Activated CD4-positive, alpha-beta T cell treated with anti-CD3 and anti-CD28 coated beads, Interleukin-2, amount 10 ng/mL, durations not matched to agents 7 days and 5 days (primary cell): Measurements from ENCODE around the gene CRYM. TPM values are rescaled to one million over a fixed set of nuclear protein-coding genes. Genes with fewer than 3 reads are reported as not detected.
A peak's percentile ranks its signal among the peaks of the same experiment; 100 is the strongest.
"Not testable (repeated sequence)": the region's sequence is repeated elsewhere in the genome, so short reads cannot be mapped to it uniquely, and the experiment has no call there.

Experiments used
- CTCF ChIA-PET: fragments of 350-600 bp; sonication (Branson Sonifier 250); formaldehyde crosslinking; loops from one replicate; lab custom pipeline; 2021; ENCODE audit warnings: antibody characterized with exemption; lab: Charles Lee
- POLR2A ChIA-PET: fragments of 350-600 bp; sonication (Branson Sonifier 250); formaldehyde crosslinking; loops from one replicate; lab custom pipeline; 2021; ENCODE audit warnings: antibody characterized with exemption; lab: Charles Lee
- DNase-seq: peaks from one replicate; pipeline ENCODE4 v3.0.0-alpha.2; 2020
- H3K27ac Mint-ChIP-seq: one replicate; pipeline ENCODE4 v1.8.0; 2021; ENCODE audit warnings: mild to moderate bottlenecking, moderate library complexity, mixed read lengths
- H3K27me3 Mint-ChIP-seq: one replicate; pipeline ENCODE4 v1.8.0; 2021; ENCODE audit warnings: mixed read lengths
- H3K36me3 Mint-ChIP-seq: one replicate; pipeline ENCODE4 v1.8.0; 2021; ENCODE audit warnings: low read depth, mixed read lengths
- H3K4me1 Mint-ChIP-seq: one replicate; pipeline ENCODE4 v1.8.0; 2021; ENCODE audit warnings: mixed read lengths
- H3K4me3 Mint-ChIP-seq: one replicate; pipeline ENCODE4 v1.8.0; 2021; ENCODE audit warnings: mild to moderate bottlenecking, moderate library complexity, mixed read lengths
- H3K9me3 Mint-ChIP-seq: one replicate; pipeline ENCODE4 v1.8.0; 2021; ENCODE audit warnings: mixed read lengths
- total RNA-seq, 2 experiments: library from RNA; stranded (reverse); gene quantifications; one replicate each; pipeline ENCODE4 v1.2.3, GENCODE V29; 2021

Gene CRYM
- total RNA-seq, 2 experiments from 2014 or later: not detected

DNA sequence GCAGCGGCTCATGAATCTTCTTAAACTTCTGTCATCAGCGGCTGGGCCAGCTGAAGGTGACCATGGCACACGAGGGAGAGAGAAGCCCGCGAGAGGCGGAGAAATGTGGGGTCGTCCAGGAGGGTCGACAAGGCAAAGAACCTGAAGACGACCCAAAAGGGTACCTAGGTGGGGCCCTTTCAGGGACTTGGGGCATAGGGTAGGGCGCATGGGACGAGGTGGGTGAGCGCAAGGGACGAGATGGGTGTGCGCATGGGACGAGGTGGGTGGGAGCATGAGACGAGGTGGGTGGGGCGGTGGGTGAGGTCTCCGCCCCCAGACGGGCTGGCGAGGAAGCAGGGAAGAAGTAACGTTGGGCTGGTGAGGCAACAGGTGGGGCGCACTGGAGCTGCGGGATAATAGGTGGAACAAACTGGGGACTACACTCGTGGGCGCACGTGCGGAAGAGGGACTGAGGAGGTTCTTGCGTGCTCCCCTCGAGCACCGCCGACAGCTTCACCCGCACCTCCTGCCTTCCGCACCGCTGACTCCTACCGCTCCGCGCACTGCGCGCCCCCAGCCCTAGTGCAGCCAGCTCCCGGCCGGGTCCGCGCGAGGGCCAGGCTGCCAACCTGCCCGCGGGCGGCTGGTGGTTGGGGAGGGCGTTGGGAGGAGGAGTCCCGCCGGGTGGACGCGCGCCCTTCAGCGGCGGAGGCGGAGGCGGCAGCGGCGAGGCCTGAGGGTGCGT, 23.2 kb upstream of the CRYM start:
- ChIA-PET CTCF (interaction anchor here (0.7 to 1.4 kb wide), 5 partner anchors 24 to 1122 kb away, joined by 3 to 4 read pairs (median 3); no protein-coding TSS in a partner anchor), POLR2A (interaction anchor here (0.6 kb wide), 1 partner anchor 255 kb away, joined by 3 read pairs; no protein-coding TSS in a partner anchor)
- Mint-ChIP-seq H3K27ac (peak overlapping the region; percentile 65), H3K27me3 (peaks cover 47% of the 10 kb centered on the region), H3K4me1 (peaks cover 24% of the 10 kb centered on the region), H3K9me3 (no peaks in the 10 kb centered on the region), H3K4me3 (peak overlapping the region; percentile 86), H3K36me3 (no peaks in the 10 kb centered on the region)
- DNase-seq: peak; percentile 58

DNA sequence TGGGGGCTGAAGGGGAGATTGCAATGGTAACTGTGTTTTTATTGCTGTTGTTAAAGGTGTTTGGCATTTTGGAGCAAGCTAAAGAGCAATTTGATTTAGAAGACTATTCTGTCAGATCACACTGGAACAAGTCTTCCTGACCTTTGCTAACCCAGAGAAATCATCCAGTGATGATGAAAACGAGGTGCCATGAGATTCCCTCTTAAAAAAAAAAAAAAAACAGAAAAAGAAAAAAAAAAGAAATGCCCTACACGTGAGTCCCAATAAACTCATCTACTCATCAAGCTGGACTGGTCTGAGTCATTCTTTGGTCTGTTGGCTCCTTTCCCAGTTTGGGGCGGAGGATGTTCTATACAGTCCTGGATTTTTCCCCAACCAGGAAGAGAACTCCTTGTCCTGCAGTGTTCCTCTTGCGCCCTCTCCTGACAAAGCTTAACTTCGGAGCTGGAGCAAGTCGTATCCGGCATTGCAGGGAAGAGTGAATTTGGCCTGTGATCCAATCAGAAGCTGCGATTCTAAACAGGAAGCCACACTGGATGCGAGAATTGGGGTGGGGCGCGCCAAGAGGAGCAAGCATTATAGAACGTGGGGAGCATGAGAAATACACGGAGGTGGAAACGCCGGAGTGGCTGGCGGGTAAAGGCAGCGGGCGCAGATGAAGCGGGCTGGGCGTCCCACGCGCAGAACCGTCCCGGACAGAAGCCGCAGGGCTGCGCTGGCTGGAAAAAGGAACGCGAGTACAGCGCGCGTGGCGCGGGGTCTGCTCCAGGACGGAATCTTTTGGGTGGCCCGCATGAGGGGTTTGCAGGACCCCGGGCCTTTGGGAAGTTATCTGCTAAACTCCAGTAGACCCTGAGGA, 22.4 kb upstream of the CRYM start:
- DNase-seq: peak; percentile 70
- Mint-ChIP-seq H3K27ac (peak overlapping the region; percentile 66), H3K36me3 (no peaks in the 10 kb centered on the region), H3K27me3 (peaks cover 50% of the 10 kb centered on the region), H3K4me1 (peaks cover 24% of the 10 kb centered on the region), H3K4me3 (peak overlapping the region; percentile 86), H3K9me3 (no peaks in the 10 kb centered on the region)
- ChIA-PET CTCF (interaction anchor here (0.6 to 1.3 kb wide), 5 partner anchors 141 to 1123 kb away, joined by 3 to 4 read pairs (median 3); no protein-coding TSS in a partner anchor), POLR2A (interaction anchor here (0.6 kb wide), 1 partner anchor 256 kb away, joined by 3 read pairs; no protein-coding TSS in a partner anchor)

DNA sequence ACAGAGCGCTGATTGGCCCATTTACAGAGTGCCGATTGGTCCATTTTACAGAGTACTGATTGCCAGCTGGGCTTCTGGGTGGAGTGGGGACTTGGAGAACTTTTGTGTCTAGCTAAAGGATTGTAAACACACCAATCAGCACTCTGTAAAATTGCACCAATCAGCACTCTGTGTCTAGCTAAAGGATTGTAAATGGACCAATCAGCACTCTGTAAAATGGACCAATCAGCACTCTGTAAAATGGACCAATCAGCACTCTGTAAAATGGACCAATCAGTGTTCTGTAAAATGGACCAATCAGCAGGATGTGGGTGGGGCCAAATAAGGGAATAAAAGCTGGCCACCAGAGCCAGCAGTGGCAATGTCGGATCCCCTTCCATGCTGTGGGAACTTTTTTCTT, 11.7 kb upstream of the CRYM start:
- DNase-seq, H3K4me1 Mint-ChIP-seq, H3K9me3 Mint-ChIP-seq, CTCF ChIA-PET, H3K36me3 Mint-ChIP-seq, POLR2A ChIA-PET, H3K4me3 Mint-ChIP-seq, H3K27ac Mint-ChIP-seq: not testable (repeated sequence)
- H3K27me3 Mint-ChIP-seq: peaks cover 68% of the 10 kb centered on the region

DNA sequence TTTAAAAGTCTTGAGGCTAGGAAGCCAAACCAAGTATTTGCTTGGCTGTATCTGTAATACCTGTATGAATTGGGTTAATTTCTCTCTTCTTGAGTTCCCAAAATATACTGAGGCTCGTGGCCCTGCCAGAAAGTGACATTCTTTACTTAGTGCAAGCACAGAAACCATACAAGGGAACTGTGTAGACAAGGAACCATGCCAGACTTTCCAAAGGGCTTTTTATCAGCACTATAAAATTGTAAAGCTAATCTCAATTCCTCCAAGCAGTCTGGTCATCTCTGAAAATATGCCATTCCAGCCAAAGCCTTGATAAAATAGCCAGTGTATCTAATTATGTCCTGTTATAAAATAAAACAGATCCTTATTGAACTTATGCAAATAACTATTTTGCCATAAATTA, 7.2 kb upstream of the CRYM start:
- no peak overlapping the region for H3K27ac Mint-ChIP-seq
- DNase-seq: no peak
- H3K4me1 Mint-ChIP-seq: peaks cover 5% of the 10 kb centered on the region
- H3K9me3 Mint-ChIP-seq: peaks cover 2% of the 10 kb centered on the region
- H3K4me3 Mint-ChIP-seq: no peak overlapping the region
- no peaks in the 10 kb centered on the region for H3K36me3 Mint-ChIP-seq
- POLR2A ChIA-PET: no interaction called here
- CTCF ChIA-PET: no interaction called here
- H3K27me3 Mint-ChIP-seq: peaks cover 62% of the 10 kb centered on the region

DNA sequence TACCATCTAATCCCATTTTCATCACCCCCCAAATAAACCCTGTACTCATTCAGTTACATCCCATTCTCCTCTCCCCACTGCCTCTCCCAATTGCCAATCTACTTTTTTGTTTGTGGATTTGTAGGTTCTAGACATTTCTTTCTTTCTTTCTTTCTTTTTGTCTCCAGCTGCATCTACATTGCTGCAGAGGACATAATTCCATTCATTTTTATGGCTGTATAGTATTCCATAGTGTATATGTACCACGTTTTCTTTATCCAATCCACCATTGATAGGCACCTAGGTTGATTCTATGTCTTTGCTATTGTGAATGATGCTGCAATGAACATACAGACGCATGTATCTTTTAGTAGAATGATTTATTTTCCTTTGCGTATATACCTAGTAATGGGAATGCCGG, 6.3 kb upstream of the CRYM start:
- Mint-ChIP-seq H3K4me3 (peak overlapping the region; percentile 23), H3K9me3 (peaks cover 2% of the 10 kb centered on the region), H3K4me1 (peaks cover 5% of the 10 kb centered on the region), H3K27ac (no peak overlapping the region), H3K36me3 (no peaks in the 10 kb centered on the region), H3K27me3 (peaks cover 67% of the 10 kb centered on the region)
- no peak for DNase-seq
- ChIA-PET CTCF (interaction anchor here (0.6 kb wide), 1 partner anchor 30 kb away, joined by 3 read pairs; no protein-coding TSS in a partner anchor), POLR2A (no interaction called here)

DNA sequence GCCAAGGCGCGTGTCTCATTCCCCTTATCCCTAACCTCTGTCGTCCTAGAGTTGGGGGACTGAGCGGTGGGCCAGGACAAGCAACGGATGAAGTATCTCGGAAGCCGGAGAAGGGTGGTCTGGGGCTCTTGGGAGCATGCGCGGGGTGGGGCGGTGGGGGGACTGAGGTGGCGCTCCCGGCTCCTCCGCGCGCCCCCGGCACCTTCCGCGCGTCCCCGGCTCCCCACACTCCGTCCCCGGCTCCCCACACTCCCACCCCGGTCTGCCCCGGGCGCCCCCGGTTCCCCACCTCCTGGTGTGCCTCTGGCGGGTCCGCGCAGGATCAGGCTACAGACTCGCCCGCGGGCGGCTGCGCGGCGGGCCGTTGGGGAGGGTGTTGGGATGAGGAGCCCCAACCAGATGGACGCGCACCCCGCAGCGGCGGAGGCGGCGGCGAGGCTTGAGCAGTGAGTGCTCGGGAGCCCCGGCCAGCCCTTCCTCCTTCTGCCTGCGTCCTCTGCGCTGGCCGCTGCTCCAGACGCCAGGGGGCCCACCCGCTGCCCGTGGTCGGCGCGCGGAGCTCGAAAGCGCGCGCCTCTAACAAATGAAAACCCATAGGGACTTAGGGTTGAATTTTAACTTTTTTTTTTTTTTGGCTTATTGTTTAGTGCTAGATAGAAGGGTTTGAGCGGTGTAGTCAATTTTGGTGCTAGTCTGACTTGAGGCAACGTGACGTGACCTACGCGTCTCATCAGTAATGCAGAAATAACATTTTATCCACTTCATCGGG, 5.6 kb upstream of the CRYM start:
- Mint-ChIP-seq H3K9me3 (peaks cover 2% of the 10 kb centered on the region), H3K27ac (no peak overlapping the region), H3K4me3 (peak overlapping the region; percentile 4), H3K27me3 (peaks cover 72% of the 10 kb centered on the region), H3K4me1 (peaks cover 5% of the 10 kb centered on the region), H3K36me3 (no peaks in the 10 kb centered on the region)
- POLR2A ChIA-PET: no interaction called here
- DNase-seq: no peak
- CTCF ChIA-PET: interaction anchor here (0.6 kb wide), 2 partner anchors 14 to 30 kb away, joined by 3 read pairs; no protein-coding TSS in a partner anchor

DNA sequence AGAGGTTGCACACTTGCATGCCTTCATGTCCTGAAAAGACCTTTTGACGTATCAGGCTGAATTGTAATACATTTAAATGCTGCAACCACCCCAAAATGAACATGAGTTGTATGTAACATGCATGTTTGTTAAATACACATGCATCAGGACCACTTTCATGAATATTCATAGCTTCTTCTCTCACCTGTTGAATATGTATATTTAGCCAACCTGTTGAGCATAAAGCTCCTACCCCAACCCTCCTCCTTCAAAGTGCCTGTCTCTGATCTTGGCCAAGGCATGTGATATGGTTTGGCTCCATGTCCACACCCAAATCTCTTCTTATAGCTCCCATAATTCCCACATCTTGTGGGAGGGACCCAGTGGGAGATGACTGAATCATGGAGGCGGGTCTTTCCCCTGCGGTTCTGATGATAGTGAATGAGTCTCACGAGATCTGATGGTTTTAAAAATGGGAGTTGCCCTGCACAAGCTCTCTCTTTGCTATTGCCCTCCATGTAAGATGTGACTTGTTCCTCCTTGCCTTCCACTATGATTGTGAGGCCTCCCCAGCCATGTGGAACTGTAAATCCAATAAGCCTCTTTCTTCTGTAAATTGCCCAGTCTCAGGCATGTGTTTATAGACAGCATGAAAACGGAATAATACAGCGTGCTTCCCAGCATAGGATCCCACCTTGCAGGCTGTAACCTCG, 3.8 kb upstream of the CRYM start:
- no peak for DNase-seq
- peaks cover 2% of the 10 kb centered on the region for H3K9me3 Mint-ChIP-seq
- H3K4me3 Mint-ChIP-seq: no peak overlapping the region
- H3K36me3 Mint-ChIP-seq: no peaks in the 10 kb centered on the region
- H3K27me3 Mint-ChIP-seq: peaks cover 75% of the 10 kb centered on the region
- no peak overlapping the region for H3K27ac Mint-ChIP-seq
- POLR2A ChIA-PET: no interaction called here
- H3K4me1 Mint-ChIP-seq: peaks cover 8% of the 10 kb centered on the region
- CTCF ChIA-PET: no interaction called here

DNA sequence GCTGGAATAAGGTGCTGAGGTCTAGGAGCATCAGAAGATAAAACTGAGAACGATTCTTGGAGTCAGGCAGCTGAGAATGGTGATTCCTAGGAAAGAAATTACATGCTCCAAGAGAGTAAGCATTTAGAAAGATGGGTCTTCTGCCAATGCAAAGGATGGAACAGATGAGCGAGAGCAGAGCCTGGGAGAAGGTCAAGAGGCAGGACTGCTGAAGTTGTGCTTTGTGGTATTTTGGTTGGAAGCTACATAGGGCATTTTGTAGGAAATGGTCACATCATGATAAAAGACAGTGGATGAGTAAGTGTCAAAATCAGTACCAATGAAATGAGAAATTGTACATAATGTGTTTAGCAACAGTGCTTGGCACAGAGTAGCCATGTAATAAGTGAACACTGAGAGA, 1.4 kb upstream of the CRYM start:
- Mint-ChIP-seq H3K27me3 (peaks cover 74% of the 10 kb centered on the region), H3K36me3 (no peaks in the 10 kb centered on the region), H3K4me1 (peaks cover 8% of the 10 kb centered on the region), H3K4me3 (no peak overlapping the region), H3K9me3 (no peaks in the 10 kb centered on the region), H3K27ac (no peak overlapping the region)
- CTCF ChIA-PET: interaction anchor here (1.1 kb wide), 1 partner anchor 123 kb away, joined by 3 read pairs; no protein-coding TSS in a partner anchor
- no peak for DNase-seq
- POLR2A ChIA-PET: no interaction called here

DNA sequence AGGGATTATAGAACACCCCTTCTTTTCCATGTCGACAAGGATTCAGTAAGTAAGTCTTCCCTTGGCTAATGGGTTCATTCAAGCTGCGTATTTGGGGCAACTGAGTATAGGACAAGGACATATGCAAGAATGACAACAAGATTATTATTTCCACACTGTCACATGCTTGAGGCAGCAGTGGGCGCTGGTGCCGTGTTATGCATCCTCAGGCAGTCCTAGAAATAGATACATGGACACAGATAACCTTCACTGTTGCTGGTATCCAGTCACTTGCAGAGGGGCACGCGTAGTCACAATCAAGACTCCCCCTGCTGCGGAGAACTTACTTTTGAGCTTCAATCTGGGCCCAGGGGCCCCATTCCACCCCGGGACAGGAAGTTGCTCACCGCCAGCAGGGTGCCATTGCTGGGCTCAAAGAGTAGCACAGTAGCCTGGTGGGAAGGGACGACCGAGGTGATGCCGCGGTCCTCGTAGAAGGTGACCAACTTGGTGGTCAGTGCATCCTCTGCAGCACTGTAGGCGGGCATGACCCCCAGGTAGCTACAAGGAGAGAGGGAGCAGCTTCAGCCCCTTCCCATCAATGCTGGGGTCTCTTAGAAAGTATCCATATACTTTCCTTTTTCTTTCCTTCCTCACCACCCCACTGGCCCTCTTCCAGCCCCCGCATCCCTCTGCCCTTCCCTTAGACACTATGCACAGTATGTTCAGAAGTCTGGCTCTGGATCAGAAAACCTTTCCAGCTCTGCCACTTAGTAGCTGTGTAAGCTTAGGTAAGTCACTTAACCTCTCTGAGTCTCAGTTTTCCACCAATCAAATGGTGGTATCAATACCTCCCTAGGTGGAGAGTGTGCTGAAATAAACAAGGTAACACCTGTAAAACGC, 804 bp downstream of the CRYM start:
- DNase-seq: no peak
- no peak overlapping the region for H3K4me3 Mint-ChIP-seq
- ChIA-PET CTCF (interaction anchor here (0.9 to 1.3 kb wide), 2 partner anchors 9 to 25 kb away, joined by 3 to 4 read pairs; no protein-coding TSS in a partner anchor), POLR2A (no interaction called here)
- peaks cover 3% of the 10 kb centered on the region for H3K4me1 Mint-ChIP-seq
- no peaks in the 10 kb centered on the region for H3K36me3 Mint-ChIP-seq
- H3K9me3 Mint-ChIP-seq: no peaks in the 10 kb centered on the region
- peaks cover 70% of the 10 kb centered on the region for H3K27me3 Mint-ChIP-seq
- no peak overlapping the region for H3K27ac Mint-ChIP-seq

DNA sequence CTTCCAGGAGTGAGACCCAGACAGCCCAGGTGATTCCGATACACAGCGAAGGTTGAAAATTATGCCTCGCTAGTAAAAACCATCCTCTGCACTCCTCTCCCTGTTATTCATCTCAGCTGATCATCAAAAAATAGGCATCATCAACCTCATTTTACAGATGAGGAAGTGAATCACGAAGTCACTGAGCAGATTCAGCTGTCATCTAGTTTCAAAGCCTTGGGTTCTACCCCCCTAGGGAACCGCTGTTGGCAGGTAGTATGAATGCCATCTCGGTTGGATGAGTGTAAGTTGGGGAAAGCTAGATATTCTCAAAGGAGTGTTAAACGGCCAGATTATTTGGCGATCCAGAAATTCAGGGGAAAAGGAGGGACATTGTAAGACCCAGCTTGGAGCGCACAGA, 2.0 kb downstream of the CRYM start:
- no peaks in the 10 kb centered on the region for H3K9me3 Mint-ChIP-seq
- H3K36me3 Mint-ChIP-seq: no peaks in the 10 kb centered on the region
- no peak for DNase-seq
- no peak overlapping the region for H3K27ac Mint-ChIP-seq
- peaks cover 3% of the 10 kb centered on the region for H3K4me1 Mint-ChIP-seq
- ChIA-PET CTCF (no interaction called here), POLR2A (no interaction called here)
- H3K4me3 Mint-ChIP-seq: no peak overlapping the region
- H3K27me3 Mint-ChIP-seq: peaks cover 62% of the 10 kb centered on the region

DNA sequence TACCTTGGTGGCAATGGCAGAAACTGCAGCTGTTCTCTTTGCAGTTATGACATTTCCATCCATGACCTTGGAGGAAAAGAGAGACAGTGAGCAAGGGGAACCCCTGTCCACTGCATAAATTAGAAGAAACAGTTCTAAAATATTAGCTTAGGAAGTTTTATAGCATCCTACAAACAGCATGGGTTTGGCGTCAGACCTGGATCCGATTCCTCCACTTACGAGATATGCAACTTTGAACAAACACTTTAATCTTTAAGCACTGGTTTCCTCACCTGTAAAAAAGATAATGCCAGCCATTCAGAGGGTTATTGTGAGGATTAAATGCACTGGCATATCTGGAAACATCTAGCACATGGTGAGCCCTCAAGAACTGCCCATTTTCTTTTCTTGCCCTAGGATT, 2.6 kb downstream of the CRYM start:
- H3K27me3 Mint-ChIP-seq: peaks cover 64% of the 10 kb centered on the region
- peaks cover 3% of the 10 kb centered on the region for H3K4me1 Mint-ChIP-seq
- no peak for DNase-seq
- H3K9me3 Mint-ChIP-seq: no peaks in the 10 kb centered on the region
- no peaks in the 10 kb centered on the region for H3K36me3 Mint-ChIP-seq
- ChIA-PET CTCF (no interaction called here), POLR2A (no interaction called here)
- no peak overlapping the region for H3K4me3 Mint-ChIP-seq
- H3K27ac Mint-ChIP-seq: no peak overlapping the region
